HTR-8/SVneo (cell line): ENCODE measurements around the gene VCL.
A peak's percentile ranks its signal among the peaks of the same experiment; 100 is the strongest.
"Not testable (repeated sequence)": the region's sequence is repeated elsewhere in the genome, so short reads cannot be mapped to it uniquely, and the experiment has no call there.

ENCODE experiments used
- DNase-seq: peaks from one replicate; pipeline ENCODE4 v3.0.0; 2011; ENCODE audit warnings: low spot score, mixed read lengths; ENCODE audit not compliant: insufficient read length
- FAIRE-seq: peaks from 2 replicates; lab custom pipeline; 2011; peaks lifted over from hg19 to GRCh38; lab: Jason Lieb, UNC

VCL gene

DNA sequence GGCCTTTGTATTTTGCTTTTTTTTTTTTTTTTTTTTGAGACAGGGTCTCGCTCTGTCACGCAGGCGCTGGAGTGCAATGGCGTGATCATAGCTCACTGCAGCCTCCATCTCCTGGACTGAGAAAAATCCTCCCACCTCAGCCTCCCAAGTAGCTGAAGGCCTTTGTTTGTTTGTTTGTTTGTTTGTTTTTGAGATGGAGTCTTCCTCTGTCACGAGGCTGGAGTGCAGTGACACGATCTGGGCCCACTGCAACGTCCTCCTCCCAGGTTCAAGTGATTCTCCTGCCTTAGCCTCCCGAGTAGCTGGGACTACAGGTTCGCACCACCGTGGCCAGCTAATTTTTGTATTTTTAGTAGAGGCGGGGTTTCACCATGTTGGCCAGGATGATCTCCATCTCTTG, 2.3 kb downstream of the VCL start:
- FAIRE-seq, DNase-seq: not testable (repeated sequence)

GRCh38 chr10:74000892-74001669, 3.2 kb downstream of the VCL start:
- FAIRE-seq (no peak), DNase-seq (no peak)

- FAIRE-seq: no peak
- no peak for DNase-seq
Measured at GRCh38 chr10:74006269-74006668, 8.4 kb downstream of the VCL start.

DNA sequence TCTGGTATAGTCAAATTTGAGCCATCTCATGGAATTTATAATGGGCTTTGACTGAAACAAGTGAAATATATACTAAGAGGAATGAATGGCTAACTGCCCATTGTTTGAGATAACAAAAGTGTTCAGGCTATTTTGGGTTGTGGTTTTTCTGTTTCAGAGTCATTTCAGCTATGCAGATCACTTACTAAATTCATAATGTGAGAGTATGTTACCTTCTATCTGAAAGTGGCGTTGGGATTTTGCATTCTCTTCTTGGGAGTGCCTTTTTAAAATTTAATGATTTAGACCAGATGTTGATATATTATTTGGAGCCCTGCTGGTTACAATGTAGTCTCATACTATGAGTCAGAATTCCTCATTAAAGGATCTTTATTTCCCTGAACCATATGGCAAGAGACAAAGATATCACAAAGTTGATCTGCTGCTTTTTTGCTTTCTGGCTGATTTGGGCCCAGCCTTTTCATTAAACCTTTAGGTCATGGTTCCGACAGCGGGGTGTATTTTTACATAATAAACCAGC, 10.4 kb downstream of the VCL start:
- DNase-seq: peak; percentile 25
- no peak for FAIRE-seq

DNA sequence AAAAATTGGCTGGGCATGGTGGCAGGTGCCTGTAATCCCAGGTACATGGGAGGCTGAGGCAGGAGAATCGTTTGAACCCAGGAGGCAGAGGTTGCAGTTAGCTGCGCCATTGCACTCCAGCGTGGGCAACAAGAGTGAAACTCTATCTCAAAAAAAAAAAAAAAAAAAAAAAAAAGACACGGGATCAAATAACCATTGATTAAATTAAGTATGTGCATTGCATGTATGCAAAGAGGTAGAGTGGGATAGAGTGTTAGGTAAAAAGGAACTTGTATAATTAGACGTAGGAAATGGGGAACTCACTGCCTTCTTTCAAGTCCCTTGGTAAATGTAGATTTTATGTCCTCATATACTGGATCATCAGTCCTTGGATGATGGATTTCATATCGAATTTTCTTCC, 13.1 kb downstream of the VCL start:
- DNase-seq (no peak), FAIRE-seq (no peak)

GRCh38 chr10:74011770-74012169, 13.9 kb downstream of the VCL start:
- FAIRE-seq: no peak
- no peak for DNase-seq

DNA sequence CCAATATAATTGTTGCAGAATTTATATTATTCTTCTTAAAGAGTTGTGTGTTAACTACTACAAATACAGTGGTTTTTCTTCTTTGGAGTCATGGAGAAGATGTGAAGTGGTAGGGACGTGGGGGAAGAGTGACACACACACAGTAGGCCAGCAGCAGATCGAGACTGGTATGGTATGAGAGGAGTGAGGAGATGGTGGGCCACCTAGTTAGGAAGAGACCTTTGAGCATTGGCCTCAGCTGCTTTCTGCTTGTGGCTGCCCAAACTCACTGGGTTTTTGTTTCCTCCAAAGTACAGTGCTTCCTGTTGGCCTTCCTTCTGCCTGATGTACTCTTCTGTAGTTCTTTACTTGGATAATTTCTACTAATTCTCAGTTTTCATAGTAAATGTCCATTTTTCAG, 14.6 kb downstream of the VCL start:
- no peak for DNase-seq
- no peak for FAIRE-seq

GRCh38 chr10:74013004-74013403, 15.1 kb downstream of the VCL start:
- FAIRE-seq: no peak
- DNase-seq: no peak

DNA sequence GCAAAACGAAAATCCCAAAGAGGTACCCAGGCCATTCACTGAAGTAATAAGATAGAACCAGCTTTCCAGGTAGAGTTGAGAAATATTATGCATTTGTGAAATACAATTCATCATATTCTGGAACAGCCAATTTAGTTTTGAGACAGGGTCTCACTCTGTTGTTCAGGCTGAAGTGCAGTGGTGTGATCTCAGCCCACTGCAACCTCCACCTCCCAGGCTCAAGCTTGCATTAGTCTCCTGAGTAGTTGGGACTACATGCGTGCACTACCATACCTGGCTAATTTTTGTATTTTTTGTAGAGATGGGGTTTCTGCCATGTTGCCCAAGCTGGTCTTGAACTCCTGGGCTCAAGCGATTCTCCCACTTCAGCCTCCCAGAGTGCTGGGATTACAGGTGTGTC, 16.7 kb downstream of the VCL start:
- not testable (repeated sequence) for DNase-seq, FAIRE-seq

DNA sequence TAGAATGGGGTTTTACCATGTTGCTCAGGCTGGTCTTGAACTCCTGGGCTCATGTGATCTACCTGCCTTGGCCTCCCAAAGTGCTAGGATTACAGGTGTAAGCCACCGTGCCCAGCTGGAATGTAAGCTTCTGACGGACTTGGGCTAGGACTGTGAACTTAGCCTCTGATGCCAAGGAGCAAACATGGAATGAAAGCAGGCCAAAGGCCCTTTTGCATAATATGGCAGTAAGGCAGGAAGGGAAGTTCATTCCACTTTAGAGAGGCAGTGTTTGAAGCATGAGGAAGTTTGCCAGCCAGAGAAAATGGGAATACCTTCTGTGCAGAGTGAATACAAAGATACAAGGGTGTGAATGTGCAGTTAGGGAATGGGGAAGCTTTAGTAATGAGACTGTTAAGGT, 20.3 kb downstream of the VCL start:
- FAIRE-seq: no peak
- DNase-seq: no peak

GRCh38 chr10:74021248-74022055, 23.5 kb downstream of the VCL start:
- DNase-seq: peak; percentile 43
- FAIRE-seq: no peak

- no peak for FAIRE-seq
Measured at GRCh38 chr10:74022926-74023629, 25.2 kb downstream of the VCL start.

DNA sequence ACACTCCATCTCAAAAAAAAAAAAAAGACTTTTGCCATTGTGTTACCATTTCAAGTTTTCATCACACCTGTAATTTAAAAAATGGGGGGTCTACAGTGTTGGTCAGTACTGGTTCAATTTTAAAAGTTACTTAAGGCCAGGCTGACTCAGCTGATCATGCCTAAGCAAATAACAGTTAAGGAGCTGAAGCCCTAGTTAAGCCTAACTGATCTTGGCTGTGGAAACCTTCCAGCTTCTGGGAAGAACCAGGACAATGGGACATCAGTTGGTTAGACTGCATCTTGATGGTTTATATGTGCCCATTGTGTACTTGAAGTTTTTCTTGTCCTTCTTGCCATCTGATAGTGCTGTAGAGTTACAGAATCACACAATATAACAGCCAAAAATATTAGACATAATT, 26.7 kb downstream of the VCL start:
- DNase-seq (no peak), FAIRE-seq (no peak)

More at GRCh38 chr10:74022926-74023629, 25.2 kb downstream of the VCL start:
- no peak for DNase-seq

- DNase-seq (no peak), FAIRE-seq (no peak)
Measured at GRCh38 chr10:74025380-74025978, 27.6 kb downstream of the VCL start.

GRCh38 chr10:74026428-74027015, 28.6 kb downstream of the VCL start:
- FAIRE-seq (no peak), DNase-seq (no peak)

DNA sequence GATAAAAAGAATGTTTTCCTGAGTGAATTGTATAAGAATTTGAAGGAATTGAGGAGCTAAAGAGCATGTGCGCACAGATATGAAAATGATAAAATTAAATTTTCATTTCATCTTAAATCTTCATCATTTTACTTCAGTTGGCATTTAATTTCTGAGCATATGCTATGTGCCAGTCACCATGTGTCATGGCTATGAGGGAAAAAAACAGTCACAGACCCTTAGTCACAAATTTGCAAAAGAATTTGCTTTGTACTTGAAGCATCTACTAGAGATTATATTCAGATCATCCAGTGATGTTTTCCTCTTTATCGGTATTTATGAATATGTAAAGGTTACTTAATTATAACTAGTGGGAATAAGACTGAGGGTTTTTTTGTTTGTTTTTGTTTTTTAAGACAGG, 29.8 kb downstream of the VCL start:
- DNase-seq (no peak), FAIRE-seq (no peak)

DNA sequence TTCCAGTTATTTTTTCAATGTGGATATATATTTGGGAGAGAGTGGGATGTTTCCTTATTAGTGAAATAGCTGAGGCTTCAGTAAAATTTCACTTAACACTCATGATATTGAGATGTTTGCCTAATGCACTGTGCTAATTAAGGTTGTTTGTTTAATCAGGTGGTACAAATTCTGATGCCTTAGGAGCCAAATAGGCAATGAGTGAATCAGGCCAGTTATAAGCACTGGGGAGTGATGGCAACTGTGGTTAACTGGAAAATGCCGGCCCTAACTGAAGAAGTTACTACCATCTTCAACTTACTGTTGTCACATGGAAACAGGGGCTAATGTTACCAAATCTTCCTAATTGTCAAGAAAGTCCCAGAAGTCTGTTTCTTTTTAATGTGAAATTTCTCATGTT, 32.0 kb downstream of the VCL start:
- DNase-seq: no peak

GRCh38 chr10:74032208-74032607, 34.3 kb downstream of the VCL start:
- DNase-seq, FAIRE-seq: not testable (repeated sequence)

More for the DNA sequence above, 32.0 kb downstream of the VCL start:
- no peak for FAIRE-seq

- DNase-seq (no peak), FAIRE-seq (no peak)
Measured at GRCh38 chr10:74032900-74033655, 35.2 kb downstream of the VCL start.
